ENCODE results near the gene SLC29A4.
"Not testable (repeated sequence)": the region's sequence is repeated elsewhere in the genome, so short reads cannot be mapped to it uniquely, and the experiment has no call there.

SLC29A4 gene

DNA sequence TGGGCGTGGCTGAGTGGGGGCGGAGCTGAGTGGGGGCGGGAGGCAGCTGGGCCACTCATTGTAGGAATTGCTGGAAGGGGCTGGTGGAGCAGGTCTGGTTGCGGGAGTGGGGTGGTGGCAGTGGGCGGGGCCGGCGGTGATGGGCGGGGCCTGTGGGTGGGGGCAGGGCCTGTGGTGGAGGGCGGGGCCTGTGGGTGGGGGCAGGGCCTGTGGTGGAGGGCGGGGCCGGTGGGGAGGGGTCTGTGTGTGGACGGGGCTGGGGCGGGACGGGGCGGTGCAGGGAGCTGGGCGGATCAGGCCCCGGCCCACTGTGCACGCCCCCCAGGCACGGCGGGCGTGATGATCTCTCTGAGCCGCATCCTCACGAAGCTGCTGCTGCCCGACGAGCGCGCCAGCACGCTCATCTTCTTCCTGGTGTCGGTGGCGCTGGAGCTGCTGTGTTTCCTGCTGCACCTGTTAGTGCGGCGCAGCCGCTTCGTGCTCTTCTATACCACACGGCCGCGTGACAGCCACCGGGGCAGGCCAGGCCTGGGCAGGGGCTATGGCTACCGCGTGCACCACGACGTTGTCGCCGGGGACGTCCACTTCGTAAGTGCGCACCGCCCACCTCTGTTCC, 14.0 kb downstream of the SLC29A4 start:
- peak; percentile 32 for DNase-seq (ENCODE audit: low read depth)

- DNase-seq (ENCODE audit: low read depth), result no peak
These were observed 17.6 kb downstream of the SLC29A4 start for GRCh38 chr7:5300366-5300765.

DNA sequence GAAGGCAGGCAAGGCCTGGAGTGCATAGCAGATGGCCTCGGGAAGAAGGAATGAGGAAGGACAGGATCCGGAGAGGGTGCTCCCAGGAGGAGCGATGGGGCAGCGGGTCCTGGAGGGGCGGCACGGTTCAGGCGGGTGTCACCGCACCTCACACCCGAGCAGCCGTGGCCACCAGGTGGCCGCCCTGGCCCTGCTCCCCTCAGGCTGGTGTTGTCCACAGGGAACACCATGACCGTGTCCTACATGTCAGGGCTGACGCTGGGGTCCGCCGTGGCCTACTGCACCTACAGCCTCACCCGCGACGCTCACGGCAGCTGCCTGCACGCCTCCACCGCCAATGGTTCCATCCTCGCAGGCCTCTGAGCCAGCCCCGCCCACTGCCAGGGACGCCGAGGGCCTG, 19.8 kb downstream of the SLC29A4 start:
- no peak for DNase-seq (ENCODE audit: low read depth)

DNA sequence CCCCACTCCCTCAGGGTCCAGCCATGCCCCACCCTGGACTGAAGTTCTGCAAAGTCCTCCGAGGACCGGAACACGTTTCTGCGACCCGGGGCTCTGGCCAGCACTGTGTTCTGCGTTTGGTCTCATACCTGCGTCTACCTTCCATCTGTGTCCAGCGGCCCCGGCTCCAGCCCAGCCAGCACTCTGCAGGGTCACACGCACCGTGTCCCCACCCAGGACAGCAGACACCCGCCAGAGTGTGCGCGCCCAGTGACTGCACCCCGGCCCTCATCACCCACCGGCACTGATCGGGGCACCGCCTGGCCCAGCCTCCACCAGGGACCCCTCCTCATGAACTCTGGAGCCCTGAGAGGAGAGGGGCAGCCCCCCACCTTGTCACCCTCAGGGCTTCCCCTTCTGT, 20.3 kb downstream of the SLC29A4 start:
- no peak for DNase-seq (ENCODE audit: low read depth)

GRCh38 chr7:5303591-5304505, 21.1 kb downstream of the SLC29A4 start:
- no peak for DNase-seq (ENCODE audit: low read depth)

DNA sequence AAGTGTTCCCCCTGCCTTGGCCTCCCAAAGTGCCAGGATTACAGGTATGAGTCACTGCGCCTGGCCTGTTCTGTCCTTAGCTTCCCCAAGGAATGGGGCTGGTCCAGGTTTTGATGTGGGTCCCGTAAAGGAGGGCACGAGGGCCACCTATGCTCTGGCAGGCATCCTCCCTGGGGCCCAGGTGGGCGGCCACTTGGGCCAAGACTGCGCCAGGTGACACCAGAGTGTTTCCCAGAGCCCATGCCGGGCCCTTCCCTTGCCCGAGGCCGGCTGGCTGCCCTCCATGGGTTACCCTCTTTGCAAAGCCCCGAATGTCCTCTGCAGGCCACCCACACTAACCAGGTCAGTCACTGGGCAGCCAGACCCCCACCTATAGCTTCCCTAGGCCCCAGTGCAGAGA, 22.3 kb downstream of the SLC29A4 start:
- DNase-seq (ENCODE audit: low read depth), result not testable (repeated sequence)

DNA sequence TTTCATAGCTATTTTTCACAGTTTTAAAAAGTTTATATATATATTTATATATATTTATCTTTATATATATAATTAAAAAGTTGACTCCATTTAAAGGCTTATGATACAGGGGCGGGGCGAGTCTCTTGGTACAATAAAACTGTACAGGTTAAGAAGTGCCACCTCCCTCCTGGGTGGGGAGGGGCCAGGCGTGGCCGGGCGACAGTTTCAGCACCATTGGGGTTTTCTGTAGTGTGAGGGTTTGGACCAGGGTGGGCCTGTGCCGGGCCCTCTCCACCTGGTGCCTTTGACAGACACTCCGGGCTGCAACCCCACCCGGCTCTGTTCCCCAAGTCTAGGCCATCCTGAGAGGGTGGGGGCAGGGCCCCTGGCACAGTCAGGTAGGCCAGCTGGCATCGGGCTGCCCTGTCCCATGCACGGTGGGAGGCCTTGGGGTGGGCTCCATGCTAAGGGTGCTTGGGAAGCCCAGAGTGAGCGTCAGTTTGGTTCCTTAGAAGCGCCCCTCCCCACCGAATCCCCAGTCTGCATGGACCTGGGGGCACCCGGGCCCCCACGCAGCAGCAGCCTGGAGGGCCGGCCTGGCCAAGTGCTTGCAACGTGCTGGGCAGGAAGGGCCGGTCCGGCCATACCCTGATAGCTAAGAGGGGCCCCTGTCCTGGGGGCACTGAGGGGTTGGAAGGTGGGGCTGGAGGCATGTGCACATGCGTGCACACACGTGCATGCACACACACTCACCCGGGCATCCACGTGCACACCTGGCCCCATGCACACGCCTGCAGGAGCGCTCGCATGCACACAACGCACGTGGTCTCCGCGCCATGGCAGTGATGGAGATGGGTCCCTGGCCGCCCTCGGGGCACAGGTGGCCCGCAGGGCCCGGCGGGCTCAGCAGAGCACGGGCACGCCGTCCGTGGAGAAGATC, 24.7 kb downstream of the SLC29A4 start:
- DNase-seq (ENCODE audit: low read depth), result not testable (repeated sequence)

DNA sequence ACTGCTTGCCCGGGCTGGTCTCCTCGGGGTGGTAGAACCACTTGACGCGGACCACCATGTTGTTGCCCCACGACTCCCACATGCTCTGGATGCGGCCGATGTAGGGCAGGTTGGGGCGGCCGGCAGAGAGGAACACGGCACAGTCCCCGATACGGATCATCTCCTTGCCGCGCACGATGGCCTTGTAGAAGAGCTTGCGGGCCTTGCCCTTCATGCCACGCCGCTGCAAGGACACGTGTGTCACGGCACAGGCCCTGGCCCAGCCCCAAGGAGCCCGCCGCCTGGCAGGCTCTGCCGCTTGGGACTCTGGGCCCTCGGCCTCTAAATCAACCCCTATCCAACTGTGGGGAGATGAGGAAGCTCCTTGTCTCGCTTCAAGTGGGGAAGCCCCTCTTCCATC, 26.4 kb downstream of the SLC29A4 start:
- DNase-seq (ENCODE audit: low read depth), result no peak

- DNase-seq (ENCODE audit: low read depth), result no peak
These were observed 28.2 kb downstream of the SLC29A4 start for GRCh38 chr7:5310822-5311405.

GRCh38 chr7:5312276-5313070, 29.7 kb downstream of the SLC29A4 start:
- not testable (repeated sequence) for DNase-seq (ENCODE audit: low read depth)

DNA sequence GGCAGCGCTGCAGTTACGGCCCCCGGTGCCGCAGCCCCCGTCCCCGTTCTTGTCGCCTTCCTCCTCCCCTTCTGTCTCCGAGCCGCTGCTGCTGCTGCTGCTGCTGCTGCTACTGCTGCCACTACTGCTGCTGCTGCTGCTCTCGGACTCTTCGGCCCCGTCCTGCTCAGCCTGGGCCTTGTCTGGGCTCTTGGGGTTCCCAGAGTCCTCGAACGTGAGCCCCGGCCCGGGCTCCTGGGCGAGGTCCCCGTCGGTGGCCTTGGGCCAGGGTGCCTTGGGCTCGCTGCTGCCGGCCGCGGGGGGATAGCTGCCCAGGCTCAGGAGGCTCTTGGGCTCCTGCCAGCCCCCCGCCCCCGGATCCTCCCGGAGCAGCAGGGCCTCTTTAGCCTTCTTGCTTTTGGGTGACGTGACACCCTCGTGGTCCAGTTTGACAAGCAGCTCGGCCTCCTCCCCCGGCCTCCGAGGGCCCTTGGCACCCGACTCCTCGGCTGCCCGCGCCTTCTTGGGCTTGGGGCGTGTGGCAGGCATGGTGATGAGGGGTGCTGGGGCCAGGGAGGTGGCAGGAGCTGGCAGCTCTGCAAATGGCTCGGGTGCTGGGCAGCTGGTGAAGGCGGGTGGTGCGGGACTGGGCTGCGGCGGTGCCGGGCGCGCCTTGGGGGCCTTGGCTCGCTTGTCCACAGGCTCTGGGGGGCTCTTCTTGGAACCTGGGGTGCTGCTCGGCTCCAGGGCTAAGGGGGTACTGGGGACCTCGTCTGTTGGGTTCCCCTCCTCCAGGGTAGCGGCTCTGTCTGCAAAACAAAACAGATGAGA, 30.5 kb downstream of the SLC29A4 start:
- not testable (repeated sequence) for DNase-seq (ENCODE audit: low read depth)

DNA sequence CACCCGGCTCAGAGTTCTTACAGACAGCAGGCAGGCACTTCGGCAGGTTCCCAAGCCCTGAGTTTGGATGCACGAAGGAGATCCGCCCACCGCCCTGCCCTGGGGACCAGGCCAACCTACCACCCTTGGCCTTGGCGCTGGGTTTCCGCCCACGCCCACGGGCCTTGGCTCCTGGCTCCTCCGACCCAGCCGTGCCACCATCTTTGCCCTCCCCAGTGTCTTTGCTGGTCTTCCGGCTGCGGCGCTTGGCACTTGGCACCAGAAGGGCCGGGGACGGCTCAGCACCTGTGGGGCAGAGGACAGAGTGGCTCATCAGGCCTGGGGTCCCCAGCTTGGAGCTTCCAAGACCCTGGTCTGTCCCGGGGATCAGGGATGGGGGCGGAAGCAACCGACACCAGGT, 32.1 kb downstream of the SLC29A4 start:
- DNase-seq (ENCODE audit: low read depth), result no peak

- no peak for DNase-seq (ENCODE audit: low read depth)
These were observed 33.0 kb downstream of the SLC29A4 start for GRCh38 chr7:5315761-5316160.

GRCh38 chr7:5318613-5319012, 35.9 kb downstream of the SLC29A4 start:
- DNase-seq (ENCODE audit: low read depth), result not testable (repeated sequence)

DNA sequence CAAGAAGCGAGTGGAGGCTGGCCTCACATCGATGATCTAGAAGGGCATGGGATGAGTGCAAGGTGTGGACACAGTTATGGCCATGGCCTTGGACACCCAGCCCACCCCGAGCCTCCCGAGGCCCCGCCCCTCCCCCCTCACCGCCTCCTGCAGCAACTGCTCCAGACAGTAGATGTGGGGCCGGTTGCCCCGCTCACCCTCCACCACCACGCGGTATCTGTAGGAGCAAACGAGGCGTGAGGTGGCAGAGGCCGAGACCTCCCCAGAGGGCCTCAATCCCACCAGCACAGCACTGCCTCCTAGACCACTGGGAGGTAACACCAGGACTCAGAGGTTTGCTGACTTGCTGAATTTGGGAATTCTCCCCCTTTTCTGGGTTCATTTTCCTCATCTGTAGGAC, 37.6 kb downstream of the SLC29A4 start:
- no peak for DNase-seq (ENCODE audit: low read depth)

- no peak for DNase-seq (ENCODE audit: low read depth)
These were observed 38.2 kb downstream of the SLC29A4 start for GRCh38 chr7:5320802-5321396.

DNA sequence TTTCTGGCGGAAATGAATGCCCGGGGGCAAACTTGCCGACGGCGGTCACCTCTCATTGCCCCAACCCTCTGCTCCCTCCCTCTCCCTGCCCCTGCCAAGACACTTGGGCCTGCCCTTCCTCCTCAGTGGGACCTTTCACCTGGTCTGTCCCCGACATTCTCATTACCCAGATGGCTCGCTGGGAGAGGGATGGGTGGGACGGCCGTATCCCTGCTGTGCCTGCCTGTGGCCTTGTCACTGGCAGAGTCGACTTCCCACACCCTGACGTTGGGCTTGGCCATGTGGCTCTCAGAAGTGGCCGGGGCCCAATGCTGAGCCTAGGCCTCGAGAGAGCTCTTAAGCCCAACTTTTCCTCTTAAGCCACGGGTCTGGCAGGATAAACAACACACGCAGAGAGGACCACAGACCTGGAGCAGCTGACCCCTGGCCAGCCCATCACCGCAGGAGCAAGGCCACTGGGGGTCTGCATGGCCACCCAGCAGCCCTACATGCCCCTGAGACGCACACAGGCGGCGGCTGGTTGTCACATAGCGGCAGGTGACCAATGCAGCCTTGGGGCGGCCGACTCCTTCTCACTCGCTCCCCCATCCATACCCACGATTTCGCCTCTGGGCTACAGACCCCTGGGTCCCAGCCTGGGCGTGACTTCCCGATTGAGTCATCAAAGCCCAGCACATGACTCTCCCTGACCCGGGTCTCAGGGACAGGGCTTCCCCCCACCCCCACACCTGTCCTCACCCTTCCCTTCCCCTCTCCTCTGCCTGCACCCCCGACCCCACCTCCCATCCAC, 40.1 kb downstream of the SLC29A4 start:
- no peak for DNase-seq (ENCODE audit: low read depth)

GRCh38 chr7:5323800-5324781, 41.3 kb downstream of the SLC29A4 start:
- DNase-seq (ENCODE audit: low read depth), result not testable (repeated sequence)

Data from stimulated activated CD8-positive, alpha-beta memory T cell treated with anti-CD3 and anti-CD28 coated beads, Interleukin-7, amount 100 ng/mL, for 24 hours (primary cell).